ENCODE results near the gene PTGES2. TPM values are rescaled to one million over a fixed set of nuclear protein-coding genes. Genes with fewer than 3 reads are reported as not detected.

The PTGES2 gene
- total RNA-seq, 1 experiment from 2014 or later = 76.8 TPM

GRCh38 chr9:128102196-128102595 is 25.3 kb downstream of the PTGES2 start:
- H3K4me3 ChIP-seq (ENCODE audit: low read depth in 2 of 2, low read length in 2 of 2) = no peak overlapping the region
- POLR2A ChIA-PET = no interaction called here
- intact Hi-C loops (cut with micrococcal nuclease; ENCODE audit: unreplicated experiment) (no loop called here), in situ Hi-C loops (cut with HindIII; ENCODE audit: low pct_unique_long_range_greater_than_20kb, low sequenced_read_pairs) (no loop called here)
- no TSS peak for BruUV-seq (replicated peaks)
- H3K27me3 ChIP-seq (ENCODE audit: control insufficient read depth, insufficient read depth, low read length) = no peaks in the 10 kb centered on the region
- TF ChIP-seq TCF7L2 (IDR thresholded peaks at IDR 0.05; ENCODE audit: low read depth, low read length) = no peak
- no peak for TF ChIP-seq POLR2AphosphoS5 (IDR thresholded peaks at IDR 0.05; ENCODE audit: low read depth, low read length)
- no peak for TF ChIP-seq SIN3A (IDR thresholded peaks at IDR 0.05; ENCODE audit: borderline replicate concordance, insufficient read depth, low read depth, low read length)
- TF ChIP-seq CTCF (IDR thresholded peaks at IDR 0.05) = no peak
- TF ChIP-seq REST (IDR thresholded peaks at IDR 0.05; ENCODE audit: insufficient read depth in 1 of 2, low read depth in 2 of 2, low read length in 1 of 2) = no peak
- no peaks in the 10 kb centered on the region for H3K9me3 ChIP-seq (ENCODE audit: control insufficient read depth, insufficient read depth, low read depth, low read length)
- H3K36me3 ChIP-seq (ENCODE audit: control insufficient read depth, insufficient read depth, low read length) = no peaks in the 10 kb centered on the region
- CTCF ChIA-PET = no interaction called here
- H3K4me1 ChIP-seq (ENCODE audit: control insufficient read depth, insufficient read depth, low read length) = peaks cover 13% of the 10 kb centered on the region
- H3K27ac ChIP-seq (ENCODE audit: low read length) = no peak overlapping the region
- ATAC-seq (no peak), DNase-seq (ENCODE audit: low read depth, low spot score) (no peak)

GRCh38 chr9:128101690-128102089 is 25.8 kb downstream of the PTGES2 start:
- peaks cover 13% of the 10 kb centered on the region for H3K4me1 ChIP-seq (ENCODE audit: control insufficient read depth, insufficient read depth, low read length)
- CTCF ChIA-PET = no interaction called here
- H3K36me3 ChIP-seq (ENCODE audit: control insufficient read depth, insufficient read depth, low read length) = no peaks in the 10 kb centered on the region
- DNase-seq (ENCODE audit: low read depth, low spot score) (no peak), ATAC-seq (no peak)
- POLR2A ChIA-PET = no interaction called here
- BruUV-seq (replicated peaks) = no TSS peak
- H3K4me3 ChIP-seq (ENCODE audit: low read depth in 2 of 2, low read length in 2 of 2) = no peak overlapping the region
- H3K9me3 ChIP-seq (ENCODE audit: control insufficient read depth, insufficient read depth, low read depth, low read length) = no peaks in the 10 kb centered on the region
- in situ Hi-C loops (cut with HindIII; ENCODE audit: low pct_unique_long_range_greater_than_20kb, low sequenced_read_pairs) (no loop called here), intact Hi-C loops (cut with micrococcal nuclease; ENCODE audit: unreplicated experiment) (no loop called here)
- no peaks in the 10 kb centered on the region for H3K27me3 ChIP-seq (ENCODE audit: control insufficient read depth, insufficient read depth, low read length)
- TF ChIP-seq TCF7L2 (IDR thresholded peaks at IDR 0.05; ENCODE audit: low read depth, low read length) (no peak), CTCF (IDR thresholded peaks at IDR 0.05) (no peak), SIN3A (IDR thresholded peaks at IDR 0.05; ENCODE audit: borderline replicate concordance, insufficient read depth, low read depth, low read length) (no peak), REST (IDR thresholded peaks at IDR 0.05; ENCODE audit: insufficient read depth in 1 of 2, low read depth in 2 of 2, low read length in 1 of 2) (no peak), POLR2AphosphoS5 (IDR thresholded peaks at IDR 0.05; ENCODE audit: low read depth, low read length) (no peak)
- H3K27ac ChIP-seq (ENCODE audit: low read length) = no peak overlapping the region
